ENCODE measurements around the gene TFDP2.

DNA sequence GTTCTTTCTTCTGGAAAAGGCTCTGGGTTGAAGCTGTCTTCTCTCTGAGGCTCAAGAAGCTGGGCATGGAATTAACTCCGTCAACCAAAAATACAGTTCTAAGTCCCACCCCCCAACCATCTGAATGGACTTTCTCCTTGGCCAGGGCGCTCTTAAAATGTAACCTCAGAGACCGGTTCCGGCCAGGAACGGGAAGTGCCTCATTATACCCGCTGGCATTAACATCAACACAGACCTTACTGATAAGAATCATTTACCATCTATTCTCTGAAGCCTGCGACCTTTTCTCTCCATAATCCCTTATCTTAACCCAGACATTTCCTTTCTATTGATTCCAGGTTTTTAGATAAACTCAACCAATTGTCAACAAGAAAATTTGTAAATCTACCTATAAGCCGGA lies 208.3 kb downstream of the TFDP2 start:
- TF ChIP-seq, protein P1, sequence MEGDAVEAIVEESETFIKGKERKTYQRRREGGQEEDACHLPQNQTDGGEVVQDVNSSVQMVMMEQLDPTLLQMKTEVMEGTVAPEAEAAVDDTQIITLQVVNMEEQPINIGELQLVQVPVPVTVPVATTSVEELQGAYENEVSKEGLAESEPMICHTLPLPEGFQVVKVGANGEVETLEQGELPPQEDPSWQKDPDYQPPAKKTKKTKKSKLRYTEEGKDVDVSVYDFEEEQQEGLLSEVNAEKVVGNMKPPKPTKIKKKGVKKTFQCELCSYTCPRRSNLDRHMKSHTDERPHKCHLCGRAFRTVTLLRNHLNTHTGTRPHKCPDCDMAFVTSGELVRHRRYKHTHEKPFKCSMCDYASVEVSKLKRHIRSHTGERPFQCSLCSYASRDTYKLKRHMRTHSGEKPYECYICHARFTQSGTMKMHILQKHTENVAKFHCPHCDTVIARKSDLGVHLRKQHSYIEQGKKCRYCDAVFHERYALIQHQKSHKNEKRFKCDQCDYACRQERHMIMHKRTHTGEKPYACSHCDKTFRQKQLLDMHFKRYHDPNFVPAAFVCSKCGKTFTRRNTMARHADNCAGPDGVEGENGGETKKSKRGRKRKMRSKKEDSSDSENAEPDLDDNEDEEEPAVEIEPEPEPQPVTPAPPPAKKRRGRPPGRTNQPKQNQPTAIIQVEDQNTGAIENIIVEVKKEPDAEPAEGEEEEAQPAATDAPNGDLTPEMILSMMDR (conservative IDR thresholded peaks at IDR 0.05; ENCODE audit: low read length): no peak
- TF ChIP-seq EZH2phosphoT487 (IDR thresholded peaks at IDR 0.05; ENCODE audit: borderline replicate concordance): no peak

All from Loucy (cell line).